ENCODE measurements around the gene ASNSD1.
"Not testable (repeated sequence)": the region's sequence is repeated elsewhere in the genome, so short reads cannot be mapped to it uniquely, and the experiment has no call there.

ASNSD1 gene

GRCh38 chr2:189685540-189686229 is 24.4 kb downstream of the ASNSD1 start:
- no peak overlapping the region for H3K27ac ChIP-seq (ENCODE audit: low read length)
- no peaks in the 10 kb centered on the region for H3K27me3 ChIP-seq (ENCODE audit: low read depth, low read length)
- no peak for TF ChIP-seq CTCF (IDR thresholded peaks at IDR 0.05; ENCODE audit: low read depth, low read length)
- no peak for TF ChIP-seq EZH2phosphoT487 (IDR thresholded peaks at IDR 0.05; ENCODE audit: low read depth)
- no peak overlapping the region for H3K9ac ChIP-seq (ENCODE audit: low read length)
- no peak overlapping the region for H2AFZ ChIP-seq (ENCODE audit: low read depth, low read length)
- H3K4me1 ChIP-seq (ENCODE audit: low read length) = no peaks in the 10 kb centered on the region
- no peaks in the 10 kb centered on the region for H3K79me2 ChIP-seq (ENCODE audit: low read length)
- H3K9me3 ChIP-seq (ENCODE audit: insufficient read depth, low read length) = no peaks in the 10 kb centered on the region
- H4K20me1 ChIP-seq (ENCODE audit: insufficient read depth, low read length) = no peaks in the 10 kb centered on the region
- H3K4me2 ChIP-seq (ENCODE audit: low read length) = no peak overlapping the region
- no peak overlapping the region for H3K4me3 ChIP-seq (ENCODE audit: low read length)
- no peaks in the 10 kb centered on the region for H3K36me3 ChIP-seq (replicated peaks; ENCODE audit: low read depth, low read length)

DNA sequence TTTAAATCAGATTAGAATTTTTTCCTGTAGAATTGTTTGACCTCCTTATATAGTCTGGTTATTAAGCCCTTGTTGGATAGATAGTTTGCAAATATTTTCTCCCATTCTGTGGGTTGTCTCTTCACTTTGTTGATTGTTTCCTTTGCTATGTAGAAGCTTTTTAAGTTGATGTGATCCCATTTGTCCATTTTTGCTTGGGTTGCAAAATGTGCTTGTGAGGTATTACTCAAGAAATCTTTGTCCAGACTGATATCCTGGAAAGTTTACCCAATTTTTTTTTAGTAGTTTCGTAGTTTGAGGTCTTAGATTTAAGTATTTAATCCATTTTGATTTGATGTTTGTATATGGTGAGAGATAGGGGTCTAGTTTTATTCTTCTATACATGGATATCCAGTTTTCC is 26.5 kb downstream of the ASNSD1 start:
- H3K4me3 ChIP-seq (ENCODE audit: low read length); H3K36me3 ChIP-seq (replicated peaks; ENCODE audit: low read depth, low read length); H3K9me3 ChIP-seq (ENCODE audit: insufficient read depth, low read length); H3K79me2 ChIP-seq (ENCODE audit: low read length); H3K4me1 ChIP-seq (ENCODE audit: low read length); H3K9ac ChIP-seq (ENCODE audit: low read length); H4K20me1 ChIP-seq (ENCODE audit: insufficient read depth, low read length); H3K27me3 ChIP-seq (ENCODE audit: low read depth, low read length); H3K4me2 ChIP-seq (ENCODE audit: low read length); H3K27ac ChIP-seq (ENCODE audit: low read length); H2AFZ ChIP-seq (ENCODE audit: low read depth, low read length): not testable (repeated sequence)

DNA sequence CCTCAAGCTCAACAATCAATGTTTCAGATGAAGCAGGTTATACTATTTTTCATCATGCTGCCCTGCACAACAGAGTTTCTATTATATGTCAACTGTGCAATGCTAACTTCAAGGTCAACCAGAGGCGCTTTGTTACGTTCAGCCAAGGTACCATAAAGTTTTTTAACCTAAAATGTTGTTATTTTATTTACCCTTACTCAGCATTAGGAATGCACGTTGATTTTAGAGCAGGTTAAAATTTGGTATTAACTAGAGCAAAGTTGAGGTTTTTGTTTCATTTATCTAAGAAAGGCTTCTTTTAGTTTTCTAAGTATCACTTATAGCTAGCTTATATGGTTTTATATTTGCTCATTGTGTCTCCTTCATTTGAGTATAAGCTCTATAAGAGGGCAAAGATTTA is 35.0 kb downstream of the ASNSD1 start:
- H2AFZ ChIP-seq (ENCODE audit: low read depth, low read length) = no peak overlapping the region
- H3K9ac ChIP-seq (ENCODE audit: low read length) = no peak overlapping the region
- no peaks in the 10 kb centered on the region for H3K4me1 ChIP-seq (ENCODE audit: low read length)
- H3K27me3 ChIP-seq (ENCODE audit: low read depth, low read length) = no peaks in the 10 kb centered on the region
- no peak overlapping the region for H3K27ac ChIP-seq (ENCODE audit: low read length)
- no peaks in the 10 kb centered on the region for H3K79me2 ChIP-seq (ENCODE audit: low read length)
- H3K4me3 ChIP-seq (ENCODE audit: low read length) = no peak overlapping the region
- H3K4me2 ChIP-seq (ENCODE audit: low read length) = no peak overlapping the region
- H3K9me3 ChIP-seq (ENCODE audit: insufficient read depth, low read length) = no peaks in the 10 kb centered on the region
- TF ChIP-seq CTCF (IDR thresholded peaks at IDR 0.05; ENCODE audit: low read depth, low read length) = no peak
- TF ChIP-seq EZH2phosphoT487 (IDR thresholded peaks at IDR 0.05; ENCODE audit: low read depth) = no peak
- no peaks in the 10 kb centered on the region for H3K36me3 ChIP-seq (replicated peaks; ENCODE audit: low read depth, low read length)
- no peaks in the 10 kb centered on the region for H4K20me1 ChIP-seq (ENCODE audit: insufficient read depth, low read length)

GRCh38 chr2:189698020-189698887 is 37.0 kb downstream of the ASNSD1 start:
- Histone ChIP-seq H2AFZ (ENCODE audit: low read depth, low read length) (peak overlapping the region; percentile 84), H3K9me3 (ENCODE audit: insufficient read depth, low read length) (no peaks in the 10 kb centered on the region), H3K36me3 (replicated peaks; ENCODE audit: low read depth, low read length) (no peaks in the 10 kb centered on the region), H3K4me1 (ENCODE audit: low read length) (no peaks in the 10 kb centered on the region), H3K79me2 (ENCODE audit: low read length) (no peaks in the 10 kb centered on the region), H3K4me3 (ENCODE audit: low read length) (peak overlapping the region; percentile 74), H3K27me3 (ENCODE audit: low read depth, low read length) (no peaks in the 10 kb centered on the region), H4K20me1 (ENCODE audit: insufficient read depth, low read length) (no peaks in the 10 kb centered on the region), H3K9ac (ENCODE audit: low read length) (peak overlapping the region; percentile 45), H3K4me2 (ENCODE audit: low read length) (peak overlapping the region; percentile 64), H3K27ac (ENCODE audit: low read length) (no peak overlapping the region)
- TF ChIP-seq EZH2phosphoT487 (IDR thresholded peaks at IDR 0.05; ENCODE audit: low read depth) = no peak
- TF ChIP-seq CTCF (IDR thresholded peaks at IDR 0.05; ENCODE audit: low read depth, low read length) = peak; percentile 50
